LNCaP clone FGC (cell line): ENCODE measurements around the gene CPED1.

Experiments
- DNase-seq: peaks from one replicate; pipeline ENCODE4 v3.0.0-alpha.2; 2011; ENCODE audit warnings: low read depth
- H3K4me3 ChIP-seq: 2 replicates; pipeline ENCODE4 v1.5.1; 2011; ENCODE audit warnings: mild to moderate bottlenecking, low read depth, low read length, control low read depth
- TF ChIP-seq, protein P1 (sequence below): IDR thresholded peaks from 2 replicates; pipeline ENCODE4 v1.5.1; 2012; ENCODE audit warnings: mild to moderate bottlenecking; ENCODE audit not compliant: control insufficient read depth, insufficient read depth; ENCODE audit errors: extremely low read depth

The CPED1 gene

DNA sequence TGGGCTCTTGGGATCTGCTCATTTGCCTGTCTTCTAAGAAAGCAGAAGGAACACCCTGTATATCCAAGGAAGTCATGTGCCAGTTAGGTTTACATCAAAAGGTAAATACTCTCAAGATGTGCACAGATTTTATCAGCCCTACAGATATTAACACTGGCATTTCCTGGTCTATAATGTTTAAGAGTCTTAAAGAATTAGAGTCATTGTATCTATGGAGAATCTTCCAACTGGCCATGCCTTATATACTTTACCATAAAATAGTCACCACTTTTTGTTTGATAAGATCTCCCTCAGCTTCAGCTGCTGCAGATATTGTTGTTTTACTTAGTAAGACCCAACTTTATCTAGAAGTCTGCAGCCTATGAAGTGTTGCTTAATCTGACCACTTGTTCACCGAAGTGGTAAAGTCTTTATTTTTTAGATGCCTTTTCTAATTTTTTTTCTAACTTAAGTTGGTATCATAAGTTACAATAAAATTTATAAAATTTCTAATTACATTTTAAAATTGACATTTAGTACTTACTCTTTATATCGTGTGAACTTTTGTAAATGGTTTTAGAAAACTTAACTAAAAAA is 58.5 kb downstream of the CPED1 start:
- no peak overlapping the region for H3K4me3 ChIP-seq
- TF ChIP-seq, protein P1, sequence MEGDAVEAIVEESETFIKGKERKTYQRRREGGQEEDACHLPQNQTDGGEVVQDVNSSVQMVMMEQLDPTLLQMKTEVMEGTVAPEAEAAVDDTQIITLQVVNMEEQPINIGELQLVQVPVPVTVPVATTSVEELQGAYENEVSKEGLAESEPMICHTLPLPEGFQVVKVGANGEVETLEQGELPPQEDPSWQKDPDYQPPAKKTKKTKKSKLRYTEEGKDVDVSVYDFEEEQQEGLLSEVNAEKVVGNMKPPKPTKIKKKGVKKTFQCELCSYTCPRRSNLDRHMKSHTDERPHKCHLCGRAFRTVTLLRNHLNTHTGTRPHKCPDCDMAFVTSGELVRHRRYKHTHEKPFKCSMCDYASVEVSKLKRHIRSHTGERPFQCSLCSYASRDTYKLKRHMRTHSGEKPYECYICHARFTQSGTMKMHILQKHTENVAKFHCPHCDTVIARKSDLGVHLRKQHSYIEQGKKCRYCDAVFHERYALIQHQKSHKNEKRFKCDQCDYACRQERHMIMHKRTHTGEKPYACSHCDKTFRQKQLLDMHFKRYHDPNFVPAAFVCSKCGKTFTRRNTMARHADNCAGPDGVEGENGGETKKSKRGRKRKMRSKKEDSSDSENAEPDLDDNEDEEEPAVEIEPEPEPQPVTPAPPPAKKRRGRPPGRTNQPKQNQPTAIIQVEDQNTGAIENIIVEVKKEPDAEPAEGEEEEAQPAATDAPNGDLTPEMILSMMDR, result no peak
- peak; percentile 94 for DNase-seq

DNA sequence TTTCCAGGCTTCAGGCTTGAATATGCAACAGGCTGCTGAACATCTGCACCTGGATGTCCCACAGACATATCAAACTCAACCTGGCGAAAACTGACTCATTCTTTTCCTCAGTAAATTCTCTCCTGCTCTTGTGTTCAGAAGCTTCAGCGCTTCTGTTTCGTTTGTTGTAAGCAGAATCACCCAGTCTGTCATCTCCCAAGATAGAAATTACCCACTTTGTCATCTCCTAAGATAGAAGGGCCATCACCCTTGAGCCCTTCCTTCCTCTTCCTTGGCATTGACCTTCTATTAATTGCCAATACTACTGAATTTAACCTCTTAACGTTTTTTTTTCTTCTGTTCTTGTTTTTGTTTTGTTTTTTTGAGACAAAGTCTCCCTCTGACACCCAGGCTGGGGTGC is 59.7 kb downstream of the CPED1 start:
- no peak for DNase-seq
- TF ChIP-seq, protein P1, result no peak

DNA sequence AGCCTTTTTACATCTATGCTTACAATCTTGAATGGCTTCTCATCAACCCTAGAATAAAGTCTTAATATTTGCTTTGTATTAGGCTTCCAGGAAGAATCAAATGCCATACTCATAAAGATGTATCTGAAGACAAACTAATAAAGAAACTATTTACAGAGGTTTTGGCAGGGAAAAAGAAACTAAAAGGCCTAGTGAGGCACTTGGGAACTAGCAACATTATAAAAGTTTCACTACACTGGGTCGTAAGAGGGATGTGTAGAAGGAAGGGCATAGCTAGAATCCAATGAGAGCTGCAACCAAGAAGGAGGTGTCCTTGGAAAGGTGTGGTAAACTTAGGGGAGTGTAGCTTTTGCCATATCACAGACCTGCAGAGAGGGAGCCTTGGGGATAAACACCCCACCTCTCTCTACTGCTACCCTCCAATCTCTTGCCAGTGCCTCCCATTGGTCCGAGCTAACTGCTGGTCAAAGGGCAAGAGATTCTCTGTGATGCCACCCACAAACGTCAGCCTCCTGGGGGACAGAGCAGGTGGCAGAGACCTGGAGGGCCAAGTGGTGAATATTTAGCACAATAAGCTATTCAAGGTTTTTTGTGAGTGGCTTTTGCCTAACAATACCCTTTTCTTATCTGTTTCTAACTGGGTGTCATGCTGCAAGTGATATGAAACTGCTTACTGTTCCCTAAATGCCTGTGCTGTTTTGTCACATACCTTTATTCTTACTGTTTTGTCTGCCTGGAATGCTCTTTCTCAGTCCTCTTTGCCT is 60.7 kb downstream of the CPED1 start:
- DNase-seq, result peak; percentile 87
- no peak overlapping the region for H3K4me3 ChIP-seq
- TF ChIP-seq, protein P1, result no peak

More for the DNA sequence above, 59.7 kb downstream of the CPED1 start:
- H3K4me3 ChIP-seq, result no peak overlapping the region

DNA sequence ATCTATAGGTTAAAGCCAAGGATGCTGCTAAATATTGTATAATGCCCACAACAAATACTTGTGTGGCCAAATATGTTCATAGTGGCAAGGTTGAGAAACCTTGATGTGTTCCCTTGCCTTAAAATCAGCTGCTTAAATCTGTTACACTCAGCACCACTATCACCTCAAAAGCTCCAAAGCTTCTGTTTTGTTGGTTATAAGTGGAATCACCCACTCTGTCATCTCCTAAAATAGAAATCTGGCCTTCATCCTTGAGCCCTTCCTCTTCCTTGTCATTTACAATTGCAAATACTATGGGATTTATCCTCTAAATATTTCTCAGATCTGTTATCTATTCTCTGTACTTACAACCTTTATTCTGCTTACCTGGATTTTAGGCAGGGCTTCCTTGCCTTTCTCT is 61.4 kb downstream of the CPED1 start:
- no peak overlapping the region for H3K4me3 ChIP-seq
- TF ChIP-seq, protein P1, result no peak
- DNase-seq, result no peak

DNA sequence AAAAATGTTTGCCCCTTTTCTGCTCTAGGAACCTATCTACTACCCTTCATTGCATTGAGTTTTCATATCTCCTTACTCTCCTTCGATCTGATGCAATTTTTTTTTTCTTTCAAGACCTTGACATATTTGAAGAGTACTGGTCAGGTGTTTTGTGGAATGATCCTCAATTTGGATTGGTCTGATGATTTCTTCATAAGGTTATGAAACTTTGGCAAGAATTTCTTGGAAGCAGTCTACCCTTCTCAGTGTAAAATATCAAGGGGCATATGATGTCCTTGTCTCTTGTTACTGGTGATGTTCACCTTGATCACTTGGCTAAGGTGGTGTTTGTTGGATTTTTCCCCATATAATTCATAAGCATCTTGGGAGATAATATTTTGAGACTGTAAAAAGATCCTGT is 64.7 kb downstream of the CPED1 start:
- TF ChIP-seq, protein P1, result no peak
- no peak for DNase-seq
- H3K4me3 ChIP-seq, result no peak overlapping the region

DNA sequence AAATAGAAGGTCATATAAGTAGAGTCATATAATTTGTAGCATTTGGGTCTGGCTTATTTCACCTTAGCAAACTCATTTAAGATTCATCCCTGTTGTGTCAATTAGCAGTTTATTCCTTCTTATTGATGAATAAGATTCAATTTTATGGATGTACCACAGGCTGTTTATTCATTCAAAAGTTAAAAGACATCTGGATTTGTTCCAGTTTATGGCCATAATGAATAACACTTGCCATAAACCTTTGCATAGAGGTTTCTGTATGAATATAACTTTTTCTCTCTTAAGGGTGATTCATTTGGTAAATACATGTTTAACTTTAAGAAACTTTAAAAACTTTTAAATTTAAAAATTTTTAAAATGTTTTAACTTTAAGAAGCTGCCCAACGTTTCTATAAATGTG is 66.4 kb downstream of the CPED1 start:
- no peak overlapping the region for H3K4me3 ChIP-seq
- DNase-seq, result no peak
- TF ChIP-seq, protein P1, result no peak
